HepG2 (cell line): ENCODE data around the gene ABHD18. TPM values are rescaled to one million over a fixed set of nuclear protein-coding genes. Genes with fewer than 3 reads are reported as not detected.

ENCODE experiments used
- AFF4 ChIP-seq: sonication (generic); formaldehyde crosslinking; IDR thresholded peaks from 2 replicates; pipeline ENCODE4 v1.4.0; 2020; ENCODE audit warnings: missing genetic modification reagents
- BORCS8-MEF2B ChIP-seq: sonication (generic); formaldehyde crosslinking; IDR thresholded peaks from 2 replicates; pipeline ENCODE4 v1.8.0; 2022; ENCODE audit warnings: mild to moderate bottlenecking, missing genetic modification reagents
- ERF ChIP-seq: IDR thresholded peaks from 2 replicates; pipeline ENCODE4 v1.6.1; 2018; ENCODE audit warnings: missing biosample characterization, missing genetic modification reagents
- KLF6 ChIP-seq: IDR thresholded peaks from 2 replicates; pipeline ENCODE4 v1.8.0; 2016; ENCODE audit warnings: missing biosample characterization, missing genetic modification reagents
- MED1 ChIP-seq: sonication (generic); formaldehyde crosslinking; IDR thresholded peaks from 2 replicates; pipeline ENCODE4 v1.4.0; 2020; ENCODE audit warnings: missing genetic modification reagents
- NFKBIZ ChIP-seq: IDR thresholded peaks from 2 replicates; pipeline ENCODE4 v1.6.1; 2018; ENCODE audit warnings: missing genetic modification reagents, missing compliant biosample characterization
- PCBP1 ChIP-seq: fragments of 200-400 bp; formaldehyde crosslinking; IDR thresholded peaks from 2 replicates; pipeline ENCODE4 v1.6.1; 2017; ENCODE audit warnings: mild to moderate bottlenecking, low read depth, low read length, borderline replicate concordance
- PHF20 ChIP-seq: sonication (generic); formaldehyde crosslinking; IDR thresholded peaks from 2 replicates; pipeline ENCODE4 v1.5.0; 2020; ENCODE audit warnings: mild to moderate bottlenecking, missing genetic modification reagents
- RAD51 ChIP-seq: fragments of 450-650 bp; IDR thresholded peaks from 2 replicates; pipeline ENCODE4 v1.6.1; 2016; ENCODE audit warnings: borderline replicate concordance
- SMARCC2 ChIP-seq: fragments of 450-650 bp; IDR thresholded peaks from 2 replicates; pipeline ENCODE4 v1.6.1; 2017; ENCODE audit warnings: antibody characterized with exemption, mild to moderate bottlenecking
- SRY ChIP-seq: sonication (generic); formaldehyde crosslinking; IDR thresholded peaks from 2 replicates; pipeline ENCODE4 v1.8.0; 2022; ENCODE audit warnings: mild to moderate bottlenecking, missing genetic modification reagents
- ZNF326 ChIP-seq: sonication (generic); formaldehyde crosslinking; IDR thresholded peaks from 2 replicates; pipeline ENCODE4 v1.4.0; 2020; ENCODE audit warnings: missing genetic modification reagents, borderline replicate concordance
- ZNF34 ChIP-seq: sonication (generic); formaldehyde crosslinking; IDR thresholded peaks from 2 replicates; pipeline ENCODE4 v1.4.0; 2020; ENCODE audit warnings: mild to moderate bottlenecking, missing genetic modification reagents, borderline replicate concordance
- ZNF343 ChIP-seq: sonication (generic); formaldehyde crosslinking; IDR thresholded peaks from 2 replicates; pipeline ENCODE4 v1.4.0; 2020; ENCODE audit warnings: mild to moderate bottlenecking, missing genetic modification reagents
- ZNF687 ChIP-seq: sonication (generic); formaldehyde crosslinking; IDR thresholded peaks from 2 replicates; pipeline ENCODE4 v1.5.1; 2020; ENCODE audit warnings: mild to moderate bottlenecking, missing genetic modification reagents, moderate library complexity
- ZNF883 ChIP-seq: sonication (generic); formaldehyde crosslinking; IDR thresholded peaks from 2 replicates; pipeline ENCODE4 v1.5.1; 2020; ENCODE audit warnings: mild to moderate bottlenecking, missing genetic modification reagents; ENCODE audit errors: not compliant biosample characterization
- polyA plus RNA-seq, 8 experiments: library from polyadenylated mRNA; depleted of rRNA in 3 of 8; stranded (reverse) in 7 of 8; unstranded in 1 of 8; fragments of >200 nt; fragmentation: Illumina TruSeq in 4 of 8; extraction: Trizol in 4 of 8; gene quantifications; 2 replicates each; pipeline versions ENCODE4 v1.2.1 to v1.2.3, GENCODE V29; 2011 to 2016; ENCODE audit warnings: low read depth in 4 of 8, missing spikeins in 1 of 8, mixed read lengths in 1 of 8; ENCODE audit not compliant: insufficient read depth in 1 of 8
- total RNA-seq, 5 experiments: library from RNA; depleted of rRNA; stranded (reverse); fragments of >200 nt; fragmentation: Illumina TruSeq; extraction: Trizol; gene quantifications; 2 replicates each; pipeline ENCODE4 v1.2.3, GENCODE V29; 2016; ENCODE audit warnings: low read depth in 1 of 5

The ABHD18 gene
- total and polyA plus RNA-seq, 2 of the 13 experiments (the other 11 are each of a cell fraction or from before 2014, with no cell fraction given) = 5.5 to 16.3 TPM

GRCh38 chr4:127965062-127965802 is at the start of gene ABHD18, which contains the start of gene MFSD8 (continued):
- peak; percentile 93 for TF ChIP-seq ZNF687 (CRISPR knock-in tag)
- peak; percentile 40; the same call in 1 of the 2 replicates for TF ChIP-seq SRY
- TF ChIP-seq NFKBIZ = no peak
- peak; percentile 34; the same call in 1 of the 2 replicates for TF ChIP-seq ZNF34 (CRISPR knock-in tag)
- TF ChIP-seq ERF (CRISPR knock-in tag) = no peak
- TF ChIP-seq AFF4 (CRISPR knock-in tag) = no peak
- 0 out of 2 replicates have a peak, but pooled peaks have one; percentile 52 for TF ChIP-seq KLF6 (CRISPR knock-in tag)
- TF ChIP-seq SMARCC2 = no peak
- peak; percentile 76 for TF ChIP-seq ZNF883
- 0 out of 2 replicates have a peak, but pooled peaks have one; percentile 13 for TF ChIP-seq RAD51
- TF ChIP-seq BORCS8-MEF2B (CRISPR knock-in tag) = 0 out of 2 replicates have a peak, but pooled peaks have one; percentile 44
- peak; percentile 81 for TF ChIP-seq PHF20 (CRISPR knock-in tag)
- TF ChIP-seq ZNF343 = peak; percentile 18; the same call in 1 of the 2 replicates
- TF ChIP-seq MED1 (CRISPR knock-in tag) = peak; percentile 72; the same call in 1 of the 2 replicates
- TF ChIP-seq ZNF326 (CRISPR knock-in tag) = no peak
- TF ChIP-seq PCBP1 = 0 out of 2 replicates have a peak, but pooled peaks have one; percentile 56
